OCI-LY7 (cell line): ENCODE data around the gene CHMP1A. TPM values are rescaled to one million over a fixed set of nuclear protein-coding genes. Genes with fewer than 3 reads are reported as not detected.

ENCODE experiments used
- BruUV-seq: library from RNA; stranded (reverse); fragments of 400-500 nt; replicated peaks from 2 replicates; lab custom pipeline; 2021; lab: Mats Ljungman, UMichigan
- CTCF ChIA-PET: fragments of 300-600 bp; sonication (Branson Sonifier 250); formaldehyde crosslinking; loops from one replicate; lab custom pipeline; 2022; ENCODE audit warnings: antibody characterized with exemption; ENCODE audit not compliant: unreplicated experiment; lab: Charles Lee
- POLR2A ChIA-PET: fragments of 300-600 bp; sonication (Branson Sonifier 250); formaldehyde crosslinking; loops from one replicate; lab custom pipeline; 2022; ENCODE audit warnings: antibody characterized with exemption; lab: Charles Lee
- DNase-seq: peaks from one replicate; pipeline ENCODE4 v3.0.0-alpha.2; 2015; ENCODE audit warnings: low spot score
- H2AFZ ChIP-seq: fragments of 200-600 bp; sonication (generic), shearing (Covaris generic); 2 replicates; pipeline ENCODE4 v1.6.1; 2014; ENCODE audit warnings: mild to moderate bottlenecking, antibody characterized with exemption, low read length, moderate library complexity
- H3K27ac ChIP-seq: fragments of 200-600 bp; sonication (generic); 2 replicates; pipeline ENCODE4 v1.5.1; 2014; ENCODE audit warnings: mixed run types, low read depth, mild to moderate bottlenecking, moderate library complexity, low read length, inconsistent platforms; ENCODE audit not compliant: poor library complexity, severe bottlenecking
- H3K36me3 ChIP-seq: fragments of 200-600 bp; sonication (generic); 2 replicates; pipeline ENCODE4 v1.6.1; 2014; ENCODE audit warnings: mild to moderate bottlenecking, antibody characterized with exemption, low read length, moderate library complexity, mixed read lengths; ENCODE audit not compliant: insufficient read depth
- H3K4me1 ChIP-seq: fragments of 200-600 bp; sonication (generic); 2 replicates; pipeline ENCODE4 v1.5.1; 2014; ENCODE audit warnings: mild to moderate bottlenecking, low read length; ENCODE audit not compliant: insufficient read depth, poor library complexity, severe bottlenecking
- H3K4me2 ChIP-seq: fragments of 200-600 bp; sonication (generic); 2 replicates; pipeline ENCODE4 v1.6.1; 2014; ENCODE audit warnings: mild to moderate bottlenecking, low read length
- H3K4me3 ChIP-seq: fragments of 200-600 bp; sonication (generic); 2 replicates; pipeline ENCODE4 v1.5.1; 2014; ENCODE audit warnings: mild to moderate bottlenecking, low read depth, low read length; ENCODE audit not compliant: poor library complexity, severe bottlenecking
- H3K79me2 ChIP-seq: fragments of 200-600 bp; sonication (generic); 2 replicates; pipeline ENCODE4 v1.6.1; 2016; ENCODE audit warnings: low read depth, mild to moderate bottlenecking, low read length, moderate library complexity, mixed read lengths; ENCODE audit not compliant: insufficient read depth
- H3K9me2 ChIP-seq: fragments of 200-600 bp; sonication (generic); 2 replicates; pipeline ENCODE4 v1.6.1; 2016; ENCODE audit warnings: mild to moderate bottlenecking, low read length, mixed read lengths; ENCODE audit not compliant: insufficient read depth
- H3K9me3 ChIP-seq: fragments of 200-600 bp; sonication (generic); 2 replicates; pipeline ENCODE4 v1.6.1; 2014; ENCODE audit warnings: mild to moderate bottlenecking, mixed run types, low read length, mixed read lengths
- H4K20me1 ChIP-seq: fragments of 200-600 bp; sonication (generic); 2 replicates; pipeline ENCODE4 v1.6.1; 2014; ENCODE audit warnings: mild to moderate bottlenecking, antibody characterized with exemption, low read length, moderate library complexity, mixed read lengths; ENCODE audit not compliant: insufficient read depth
- CTCF ChIP-seq: fragments of 200-600 bp; sonication (generic); conservative IDR thresholded peaks from 2 replicates; pipeline ENCODE4 v1.5.1; 2014; ENCODE audit warnings: mild to moderate bottlenecking, antibody characterized with exemption, low read length, moderate library complexity, mixed read lengths
- EZH2phosphoT487 ChIP-seq: fragments of 200-600 bp; sonication (generic); IDR thresholded peaks from 2 replicates; pipeline ENCODE4 v1.6.1; 2018; ENCODE audit warnings: low read depth, borderline replicate concordance, mild to moderate bottlenecking, mixed run types, antibody characterized with exemption, low read length, moderate library complexity, mixed read lengths
- intact Hi-C: fragments of 100-400 bp; cut with micrococcal nuclease; formaldehyde crosslinking; loops from one replicate; pipeline ENCODE4 v1.10.0; 2022; ENCODE audit not compliant: unreplicated experiment
- total RNA-seq, 2 experiments: library from RNA; depleted of rRNA in 1 of 2; stranded (reverse); fragments of >200 nt in 1 of 2; shearing (Covaris generic) in 1 of 2; gene quantifications; 2 replicates each; pipeline ENCODE4 v1.2.3, GENCODE V29; 2014 to 2022

CHMP1A gene
- total RNA-seq, 2 experiments from 2014 or later = 53.1 to 76.2 TPM

DNA sequence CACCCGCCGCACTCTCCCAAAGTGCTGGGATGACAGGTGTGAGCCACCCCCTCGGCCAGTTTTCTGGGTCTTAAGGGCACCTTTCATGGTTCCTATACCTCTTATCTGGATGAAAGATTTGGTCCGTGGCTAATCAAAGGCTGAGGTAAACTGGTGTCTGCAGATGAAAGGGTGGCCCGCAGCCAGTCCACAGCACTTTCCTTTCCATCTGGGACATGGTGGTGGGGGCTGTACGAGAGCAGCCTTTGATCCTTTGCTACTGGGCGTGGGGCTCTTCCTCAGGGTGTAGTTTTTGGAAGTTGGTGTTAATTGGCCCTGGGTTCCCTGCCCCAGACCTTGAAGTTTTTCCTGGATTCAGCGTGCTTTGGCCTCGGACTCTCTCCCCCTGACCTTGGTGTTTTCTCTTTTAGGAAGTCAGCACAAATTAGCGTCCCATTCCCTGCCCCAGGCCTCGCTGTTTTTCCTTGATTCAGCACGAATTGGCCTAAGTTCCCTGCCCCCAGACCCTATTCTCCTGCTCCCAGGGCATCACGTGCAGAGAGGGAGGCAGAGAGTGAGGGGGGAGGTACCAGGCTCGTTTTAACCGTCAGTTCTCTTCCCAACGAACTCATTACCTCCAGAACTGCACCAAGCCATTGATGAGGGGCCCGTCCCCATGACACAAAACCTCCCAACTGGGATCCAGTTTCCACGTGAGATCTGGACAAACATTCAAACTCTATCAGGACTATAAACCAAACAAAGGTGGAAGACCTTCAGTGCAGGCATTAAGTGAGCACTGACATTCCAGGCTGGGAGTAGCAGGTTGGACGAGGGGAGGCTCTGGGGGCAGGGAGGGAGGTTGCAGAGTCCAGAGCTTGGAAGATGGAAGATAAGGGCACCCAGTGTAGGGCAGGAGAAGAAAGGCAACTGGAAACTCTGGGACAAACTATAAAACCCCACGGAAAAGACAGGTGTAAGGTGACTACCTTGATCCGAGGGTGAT lies 32.4 kb downstream of the CHMP1A start:
- intact Hi-C loops = no loop called here
- TF ChIP-seq CTCF (no peak), EZH2phosphoT487 (no peak)
- no peak for DNase-seq
- no peaks in the 10 kb centered on the region for H3K4me1 ChIP-seq
- CTCF ChIA-PET = no interaction called here
- H3K9me3 ChIP-seq = no peaks in the 10 kb centered on the region
- no peaks in the 10 kb centered on the region for H3K9me2 ChIP-seq
- no peak overlapping the region for H3K4me2 ChIP-seq
- no peaks in the 10 kb centered on the region for H3K79me2 ChIP-seq
- no peaks in the 10 kb centered on the region for H3K36me3 ChIP-seq
- no peak overlapping the region for H2AFZ ChIP-seq
- H3K4me3 ChIP-seq = no peak overlapping the region
- no peak overlapping the region for H3K27ac ChIP-seq
- BruUV-seq = no TSS peak
- POLR2A ChIA-PET = no interaction called here
- no peaks in the 10 kb centered on the region for H4K20me1 ChIP-seq

- CTCF ChIA-PET = no interaction called here
- BruUV-seq = no TSS peak
- intact Hi-C loops = no loop called here
- Histone ChIP-seq H3K4me2 (no peak overlapping the region), H3K9me2 (no peaks in the 10 kb centered on the region), H3K36me3 (no peaks in the 10 kb centered on the region), H3K79me2 (no peaks in the 10 kb centered on the region), H3K4me1 (no peaks in the 10 kb centered on the region), H3K27ac (no peak overlapping the region), H3K4me3 (no peak overlapping the region), H4K20me1 (no peaks in the 10 kb centered on the region), H3K9me3 (no peaks in the 10 kb centered on the region), H2AFZ (no peak overlapping the region)
- DNase-seq = no peak
- no peak for TF ChIP-seq CTCF
- TF ChIP-seq EZH2phosphoT487 = no peak
- POLR2A ChIA-PET = no interaction called here
Observed at GRCh38 chr16:89623511-89624261, 33.8 kb downstream of the CHMP1A start.
